8988T (cell line): ENCODE results near the gene IBA57.

Source experiments
- DNase-seq: peaks from one replicate; pipeline ENCODE4 v3.0.0; 2011

Gene IBA57

GRCh38 chr1:228197555-228198147 is 32.0 kb downstream of the IBA57 start:
- DNase-seq: no peak

DNA sequence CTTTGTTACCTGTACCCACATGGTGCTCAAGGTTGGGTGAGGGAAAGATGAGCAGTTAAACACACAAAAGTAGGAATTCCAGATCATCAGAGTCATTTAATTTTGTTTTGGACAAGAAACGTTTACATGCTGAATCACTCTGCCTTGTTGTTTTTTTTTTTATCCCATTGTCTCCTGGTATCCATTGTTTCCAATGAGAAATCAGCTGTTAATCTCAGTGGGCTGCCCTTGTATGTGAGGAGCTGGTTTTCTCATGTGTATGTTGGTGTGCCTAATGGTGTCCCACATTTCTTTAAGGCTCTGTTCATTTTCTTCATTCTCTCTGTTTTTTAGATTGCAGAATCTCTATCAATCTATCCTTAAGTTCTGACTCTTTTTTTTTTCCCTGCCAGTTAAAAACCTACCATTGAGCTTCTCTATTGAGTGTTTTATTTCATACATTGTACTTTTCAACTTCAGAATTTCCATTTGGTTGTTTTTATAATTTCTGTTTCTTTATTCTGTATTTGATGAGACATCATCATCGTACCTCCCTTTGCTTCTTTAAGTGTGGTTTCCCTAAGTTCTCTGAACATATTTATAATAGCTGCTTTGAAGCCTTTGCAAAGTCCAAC is 33.5 kb downstream of the IBA57 start:
- DNase-seq: no peak

- no peak for DNase-seq
These were observed 39.4 kb downstream of the IBA57 start for GRCh38 chr1:228204958-228205357.

GRCh38 chr1:228205526-228206436 is 40.2 kb downstream of the IBA57 start:
- no peak for DNase-seq

GRCh38 chr1:228206582-228207351 is 41.2 kb downstream of the IBA57 start:
- no peak for DNase-seq

GRCh38 chr1:228207381-228207810 is 41.8 kb downstream of the IBA57 start:
- DNase-seq: no peak

DNA sequence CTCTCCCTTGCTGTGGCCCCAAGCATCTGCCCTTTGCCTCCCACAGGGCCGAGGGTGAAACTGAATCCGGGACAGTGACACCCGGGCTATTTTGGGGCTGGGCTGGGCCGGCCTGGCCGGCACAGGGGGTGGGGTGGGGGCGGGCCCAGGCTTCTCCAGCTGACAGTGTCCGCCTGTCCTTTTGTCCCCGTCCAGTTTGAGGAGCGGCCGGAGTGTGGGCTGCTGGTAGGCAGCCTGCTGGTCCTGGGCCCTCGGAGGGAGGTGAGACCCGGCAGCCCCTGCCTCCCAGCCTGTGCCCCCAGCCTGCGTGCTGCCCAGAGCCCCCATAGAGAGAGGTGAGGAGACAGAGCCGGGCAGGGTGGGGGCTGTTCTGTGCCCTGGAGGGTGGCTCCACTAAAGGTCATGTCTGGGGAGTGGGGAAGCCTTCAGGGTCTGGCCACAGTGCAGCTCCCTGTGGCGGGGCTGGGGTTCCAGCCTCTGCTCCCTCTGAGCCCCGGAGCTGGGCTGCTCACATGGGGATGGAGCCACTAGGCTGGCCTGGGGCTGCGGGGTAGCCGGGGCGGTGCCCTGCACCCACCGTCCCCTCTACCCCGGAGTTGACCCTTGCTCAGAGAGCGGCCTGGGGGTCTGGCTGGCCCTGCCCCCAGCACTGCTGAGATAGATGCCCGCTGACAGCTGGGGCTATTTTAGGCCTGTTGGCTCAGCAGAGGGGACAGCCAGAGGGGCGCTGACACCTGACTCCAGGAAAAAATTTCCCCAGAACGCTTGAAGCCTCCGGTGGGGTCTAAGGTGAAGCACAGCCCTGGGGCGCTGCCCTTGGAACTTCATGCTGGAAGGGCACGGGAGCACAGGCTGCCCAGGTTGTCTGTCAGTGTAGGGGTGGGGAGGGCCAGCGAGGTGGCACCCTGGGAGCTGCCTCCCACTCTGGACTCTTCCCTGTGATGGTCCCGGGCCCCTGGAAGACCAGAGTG is 42.5 kb downstream of the IBA57 start, which contains the start of gene OBSCN:
Gene OBSCN, plus strand, starts transcription at position 194 of the 971 bp plus-strand sequence. CDS start 3,740 bp downstream, outside the sequence.
- DNase-seq: no peak

GRCh38 chr1:228208831-228209551 is 43.4 kb downstream of the IBA57 start:
- DNase-seq: no peak

GRCh38 chr1:228209657-228210056 is 44.1 kb downstream of the IBA57 start:
- no peak for DNase-seq

- no peak for DNase-seq
These were observed 44.6 kb downstream of the IBA57 start for GRCh38 chr1:228210076-228210651.

DNA sequence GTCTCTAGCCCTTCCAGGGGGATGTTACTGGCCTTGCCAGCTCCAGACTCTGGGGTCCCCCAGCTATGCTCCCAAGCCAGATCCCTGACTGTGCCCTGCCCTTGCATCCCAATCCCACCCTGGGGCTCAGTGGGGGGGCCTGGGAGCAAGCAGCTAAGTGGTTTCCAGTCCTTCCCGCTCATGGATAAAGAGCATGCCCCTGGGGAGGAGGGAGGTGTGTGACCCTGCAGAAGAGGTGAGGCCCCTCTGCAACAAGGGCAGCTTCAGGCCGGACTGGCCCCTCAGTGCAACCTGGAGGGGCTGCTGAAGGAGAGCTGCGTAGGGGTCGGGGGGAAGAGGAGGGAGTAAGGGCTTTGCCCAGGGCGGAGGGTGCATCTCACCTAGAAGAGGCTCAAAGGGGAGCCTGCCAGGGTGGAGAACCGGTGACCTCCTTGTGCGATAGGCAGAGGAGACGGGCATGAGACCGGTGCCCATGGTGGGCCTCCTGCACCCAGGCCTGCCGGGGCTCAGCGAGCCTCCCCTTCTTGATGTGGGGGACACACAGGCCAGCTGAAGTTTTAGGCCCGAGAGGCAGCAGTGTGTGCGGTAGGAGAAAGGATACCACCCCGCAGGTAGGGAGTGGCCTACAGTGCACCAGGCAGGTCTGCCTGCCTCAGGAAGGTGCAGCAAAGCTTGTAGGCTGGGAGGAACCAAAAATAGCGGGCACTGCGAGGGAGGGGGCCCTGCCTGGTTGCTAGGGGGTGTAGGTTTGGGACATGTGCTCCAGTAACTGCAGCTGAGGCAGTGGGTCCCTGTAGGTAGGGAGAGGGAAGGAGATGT is 45.3 kb downstream of the IBA57 start:
- no peak for DNase-seq

DNA sequence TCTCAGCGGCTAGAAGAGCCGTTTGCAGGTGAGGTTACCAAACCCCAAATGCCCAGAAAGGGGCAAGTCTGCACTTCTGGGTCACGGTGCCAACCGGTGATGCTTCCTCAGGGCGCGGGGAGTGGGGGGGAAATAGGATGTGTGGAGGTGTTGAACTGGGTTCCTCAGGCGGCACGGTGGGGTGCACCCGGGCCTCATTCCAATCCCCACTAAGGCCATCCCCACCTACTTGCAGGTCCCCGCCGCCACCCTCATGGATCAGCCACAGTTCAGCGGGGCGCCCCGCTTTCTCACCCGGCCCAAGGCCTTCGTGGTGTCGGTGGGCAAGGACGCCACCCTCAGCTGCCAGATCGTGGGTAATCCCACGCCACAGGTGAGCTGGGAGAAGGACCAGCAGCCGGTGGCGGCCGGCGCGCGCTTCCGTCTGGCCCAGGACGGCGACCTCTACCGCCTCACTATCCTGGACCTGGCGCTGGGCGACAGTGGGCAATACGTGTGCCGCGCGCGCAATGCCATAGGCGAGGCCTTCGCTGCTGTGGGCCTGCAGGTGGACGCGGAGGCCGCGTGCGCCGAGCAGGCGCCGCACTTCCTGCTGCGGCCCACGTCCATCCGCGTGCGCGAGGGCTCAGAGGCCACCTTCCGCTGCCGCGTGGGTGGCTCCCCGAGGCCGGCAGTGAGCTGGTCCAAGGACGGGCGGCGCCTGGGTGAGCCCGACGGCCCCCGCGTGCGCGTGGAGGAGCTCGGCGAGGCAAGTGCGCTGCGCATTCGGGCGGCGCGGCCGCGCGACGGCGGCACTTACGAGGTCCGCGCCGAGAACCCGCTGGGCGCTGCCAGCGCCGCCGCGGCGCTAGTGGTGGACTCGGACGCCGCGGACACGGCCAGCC is 46.2 kb downstream of the IBA57 start:
- DNase-seq: no peak

- no peak for DNase-seq
These were observed 46.9 kb downstream of the IBA57 start for GRCh38 chr1:228212415-228212965.

- DNase-seq: peak; percentile 98
These were observed 47.6 kb downstream of the IBA57 start for GRCh38 chr1:228212966-228213844.

- no peak for DNase-seq
These were observed 48.6 kb downstream of the IBA57 start for GRCh38 chr1:228213917-228214808.
